GM13976 (cell line): ENCODE measurements around the gene ARHGAP18.
A peak's percentile ranks its signal among the peaks of the same experiment; 100 is the strongest.

Source experiments
- DNase-seq: peaks from one replicate; pipeline ENCODE4 v3.0.0; 2012; ENCODE audit warnings: low spot score
- CTCF ChIP-seq: IDR thresholded peaks from 2 replicates; pipeline ENCODE4 v1.5.1; 2012; ENCODE audit warnings: borderline replicate concordance, mild to moderate bottlenecking; ENCODE audit not compliant: insufficient read depth; ENCODE audit errors: extremely low read depth, missing control alignments, control extremely low read depth
- in situ Hi-C: fragments of 300-500 bp; cut with MboI; formaldehyde crosslinking; loops from one replicate; pipeline ENCODE4 v1.12.0; 2022; ENCODE audit warnings: low sequenced_read_pairs, mixed read lengths, inconsistent platforms; ENCODE audit not compliant: unreplicated experiment

ARHGAP18 gene

GRCh38 chr6:129730477-129731165, 20.6 kb upstream of the ARHGAP18 start:
- TF ChIP-seq CTCF: peak; percentile 76
- in situ Hi-C loops: no loop called here
- peak; percentile 43 for DNase-seq

- TF ChIP-seq CTCF: no peak
- in situ Hi-C loops: loop anchor here (5.0 kb wide), 1 partner anchor 129 kb away; no protein-coding TSS in a partner anchor
- DNase-seq: no peak
Measured at GRCh38 chr6:129726650-129727049, 16.7 kb upstream of the ARHGAP18 start.

- in situ Hi-C loops: loop anchor here (5.0 kb wide), 1 partner anchor 128 kb away; no protein-coding TSS in a partner anchor
- no peak for TF ChIP-seq CTCF
- no peak for DNase-seq
Measured at GRCh38 chr6:129725341-129725740, 15.4 kb upstream of the ARHGAP18 start.

GRCh38 chr6:129719692-129720091, 9.7 kb upstream of the ARHGAP18 start:
- in situ Hi-C loops: no loop called here
- no peak for DNase-seq
- no peak for TF ChIP-seq CTCF

- in situ Hi-C loops: no loop called here
- TF ChIP-seq CTCF: no peak
- DNase-seq: no peak
Measured at GRCh38 chr6:129717277-129717676, 7.3 kb upstream of the ARHGAP18 start.

GRCh38 chr6:129713806-129714333, 3.9 kb upstream of the ARHGAP18 start:
- DNase-seq: no peak
- in situ Hi-C loops: no loop called here
- TF ChIP-seq CTCF: no peak
